Fibroblast of lung (primary cell): ENCODE data around the gene CLTC.

Experiments used
- CTCF ChIP-seq, 2 donors: IDR thresholded peaks in 1 of 2; conservative IDR thresholded peaks in 1 of 2; 1 replicate in 1 of 2; 2 replicates in 1 of 2; pipeline ENCODE4 v1.5.1; 2011 to 2012; ENCODE audit warnings: low read length in 2 of 2, control low read depth in 1 of 2, inconsistent platforms in 1 of 2, low read depth in 1 of 2, mild to moderate bottlenecking in 1 of 2
- EZH2 ChIP-seq: IDR thresholded peaks from 2 replicates; pipeline ENCODE4 v1.5.1; 2012; ENCODE audit warnings: low read length, control low read depth, mild to moderate bottlenecking; ENCODE audit errors: missing control alignments

- TF ChIP-seq EZH2: no peak
- TF ChIP-seq CTCF (conservative IDR thresholded peaks at IDR 0.05 in 1 of 2, IDR thresholded peaks at IDR 0.05 in 1 of 2; ENCODE audit: low read depth in 1 of 2, low read length in 2 of 2): peak; percentile 17 to 25
Observed at GRCh38 chr17:59607817-59608403, 11.8 kb upstream of the CLTC start.
